Placental pericyte (primary cell): ENCODE measurements around the gene PLCG2. TPM values are rescaled to one million over a fixed set of nuclear protein-coding genes. Genes with fewer than 3 reads are reported as not detected.

Experiments used
- total RNA-seq: library from RNA; depleted of rRNA; stranded (reverse); fragments of >200 nt; gene quantifications from 2 replicates; pipeline ENCODE4 v1.2.3, GENCODE V29; 2012

Gene PLCG2
- 0.72 and 0.88 TPM in 2 replicates for total RNA-seq

DNA sequence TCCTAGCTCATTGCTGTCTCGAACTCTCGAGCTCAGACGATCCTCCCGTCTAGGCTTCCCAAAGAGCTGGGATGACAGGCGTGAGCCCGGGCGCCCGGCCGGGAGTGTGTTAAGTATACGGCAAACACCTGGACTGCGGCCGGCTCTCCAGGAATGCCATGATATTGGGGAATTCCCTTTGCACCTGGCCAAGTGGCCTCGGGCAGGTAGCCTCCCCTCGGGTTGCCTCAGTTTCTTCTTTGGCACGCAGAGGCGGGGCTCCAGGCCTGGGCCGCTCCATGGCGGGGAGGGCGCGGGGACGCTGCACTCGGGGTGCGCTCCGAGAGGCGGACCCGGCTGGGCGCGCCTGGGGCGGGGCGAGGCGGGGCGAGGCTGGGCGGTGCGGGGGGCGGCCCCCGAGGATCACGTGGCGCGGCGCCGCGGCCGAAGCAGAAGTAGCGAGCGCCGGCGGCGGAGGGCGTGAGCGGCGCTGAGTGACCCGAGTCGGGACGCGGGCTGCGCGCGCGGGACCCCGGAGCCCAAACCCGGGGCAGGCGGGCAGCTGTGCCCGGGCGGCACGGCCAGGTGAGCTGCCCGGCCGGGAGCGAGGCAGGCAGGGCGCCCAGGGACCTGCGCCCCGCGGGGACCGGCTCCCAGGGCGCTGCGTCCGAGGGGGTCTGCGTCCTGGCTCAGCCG lies at the start of gene PLCG2:
PLCG2 (plus strand) TSS at position 431 of the 675 bp plus-strand sequence. CDS start 6,699 bp downstream, outside the sequence.

DNA sequence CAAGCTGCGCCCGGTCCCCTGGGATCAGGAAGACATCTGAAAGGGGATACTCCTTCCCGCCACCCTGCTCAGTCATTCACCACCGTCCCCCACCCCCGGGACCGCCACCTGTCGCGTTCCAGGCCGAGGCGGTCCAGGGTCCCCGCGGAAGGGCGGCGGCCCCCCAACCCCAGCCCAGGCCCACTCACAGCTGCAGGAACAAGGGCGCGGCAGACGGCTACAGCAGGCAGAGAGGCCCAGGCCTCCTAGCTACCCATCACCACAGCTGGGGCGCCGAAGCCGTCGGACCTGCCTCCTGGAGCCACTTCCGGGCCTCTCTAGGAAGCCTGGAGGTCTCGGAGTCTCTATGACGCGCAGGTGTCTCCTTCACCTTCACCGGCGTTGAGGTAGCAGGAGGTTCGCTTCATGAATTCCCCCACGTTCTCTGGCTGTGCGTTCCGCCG lies 232.1 kb downstream of the PLCG2 start, which contains the start of gene SDR42E1:
SDR42E1 (minus strand) TSS at position 272 of the 443 bp plus-strand sequence. CDS start 10,612 bp downstream, outside the sequence.

Other genes starting within 250 kb of the PLCG2 start
- gene SDR42E1, start 232.2 kb downstream of the PLCG2 start, total RNA-seq, result 0.22 and 1.3 TPM in 2 replicates